ENCODE data around the gene C1QTNF12. TPM values are rescaled to one million over a fixed set of nuclear protein-coding genes. Genes with fewer than 3 reads are reported as not detected.

Gene C1QTNF12
- polyA plus RNA-seq, 1 of the 3 experiments (the other 2 are of a cell fraction) = 0.59 TPM

- POLR2A ChIA-PET = no interaction called here
- H3K9me3 ChIP-seq = no peaks in the 10 kb centered on the region
Observed at GRCh38 chr1:1245817-1246576, 525 bp downstream of the C1QTNF12 start.

More at GRCh38 chr1:1245817-1246576, 525 bp downstream of the C1QTNF12 start:
- Histone ChIP-seq H2AFZ (ENCODE audit: low read depth) (no peak overlapping the region), H3K9me2 (no peaks in the 10 kb centered on the region), H3K4me2 (no peak overlapping the region), H3K4me3 (ENCODE audit: low read depth in 2 of 2, low read length in 1 of 2) (no peak overlapping the region), H3K27me3 (ENCODE audit: insufficient read depth) (no peaks in the 10 kb centered on the region), H3F3A (replicated peaks; ENCODE audit: insufficient read depth) (no peaks in the 10 kb centered on the region), H3K27ac (ENCODE audit: low read depth in 2 of 2, low read length in 1 of 2) (no peak overlapping the region), H3K4me1 (ENCODE audit: control insufficient read depth in 1 of 2, insufficient read depth in 2 of 2, low read depth in 1 of 2, low read length in 1 of 2) (no peaks in the 10 kb centered on the region; a peak in 1 of 4 replicates), H3K9ac (no peak overlapping the region), H4K20me1 (ENCODE audit: insufficient read depth) (no peaks in the 10 kb centered on the region), H3K36me3 (replicated peaks in 1 of 2; ENCODE audit: control insufficient read depth in 1 of 2, insufficient read depth in 2 of 2, low read length in 1 of 2) (no peaks in the 10 kb centered on the region), H3K79me2 (ENCODE audit: insufficient read depth) (no peaks in the 10 kb centered on the region)
- CTCF ChIA-PET = interaction anchor here (1.2 to 3.3 kb wide), 2 partner anchors 9 to 124 kb away, joined by 3 to 19 read pairs; no protein-coding TSS in a partner anchor
- no peak for TF ChIP-seq USF2 (IDR thresholded peaks at IDR 0.05; ENCODE audit: borderline replicate concordance, low read depth, low read length)
- no peak for TF ChIP-seq ELF1 (IDR thresholded peaks at IDR 0.05)
- no peak for TF ChIP-seq TAF1 (IDR thresholded peaks at IDR 0.05; ENCODE audit: borderline replicate concordance, low read depth, low read length)
- no peak for TF ChIP-seq ZBTB33 (IDR thresholded peaks at IDR 0.05; ENCODE audit: borderline replicate concordance, low read depth)
- no peak for TF ChIP-seq CHD2 (IDR thresholded peaks at IDR 0.05; ENCODE audit: low read length, partially characterized antibody)
- no peak for TF ChIP-seq GABPA (IDR thresholded peaks at IDR 0.05; ENCODE audit: low read depth)
- no peak for TF ChIP-seq USF1 (IDR thresholded peaks at IDR 0.05; ENCODE audit: borderline replicate concordance, low read depth)
- no peak for TF ChIP-seq JUND (IDR thresholded peaks at IDR 0.05)
- TF ChIP-seq RXRA (IDR thresholded peaks at IDR 0.05; ENCODE audit: borderline replicate concordance, low read depth) = no peak
- no peak for TF ChIP-seq MEF2A (IDR thresholded peaks at IDR 0.05; ENCODE audit: borderline replicate concordance, low read depth)
- no peak for TF ChIP-seq SMC3 (IDR thresholded peaks at IDR 0.05; ENCODE audit: low read depth, low read length)
- TF ChIP-seq FOSL2 (IDR thresholded peaks at IDR 0.05; ENCODE audit: borderline replicate concordance, low read depth) = no peak
- TF ChIP-seq MXI1 (IDR thresholded peaks at IDR 0.05; ENCODE audit: low read depth, low read length) = no peak
- TF ChIP-seq TCF12 (IDR thresholded peaks at IDR 0.05) = no peak
- no peak for TF ChIP-seq POLR2AphosphoS5 (IDR thresholded peaks at IDR 0.05; ENCODE audit: low read depth, low read length)
- no peak for TF ChIP-seq EP300 (IDR thresholded peaks at IDR 0.05; ENCODE audit: borderline replicate concordance in 1 of 2, low read depth in 1 of 2, low read length in 1 of 2)
- no peak for DNase-seq
- WGBS (ENCODE audit: low lambda C conversion rate) = 33% methylated on average over 8 of the region's 45 CpGs

Data from SK-N-SH (cell line).